ENCODE measurements around the gene RAB33A.

Gene RAB33A

DNA sequence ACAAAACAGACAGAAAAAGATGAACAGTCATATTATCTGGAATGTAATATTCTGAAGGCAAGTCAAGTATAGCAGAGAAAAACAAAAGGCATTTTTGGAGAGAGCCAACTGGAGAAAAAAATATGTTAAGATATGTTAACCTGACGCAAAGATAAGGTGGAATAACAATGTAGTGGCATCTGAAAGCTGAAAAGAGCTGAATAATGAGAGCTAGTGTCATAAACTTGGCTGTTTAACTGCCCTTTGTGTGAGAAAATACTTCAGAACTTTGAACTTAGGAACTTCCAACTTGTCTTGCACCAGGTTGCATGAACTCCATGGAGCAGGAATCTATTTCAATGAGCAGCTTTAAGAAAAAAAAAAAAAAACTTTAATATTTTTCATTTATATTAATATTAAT lies 32.9 kb downstream of the RAB33A start:
- DNase-seq (ENCODE audit: extremely low spot score) = no peak
- ChIA-PET CTCF (no interaction called here), POLR2A (no interaction called here)
- TF ChIP-seq SUZ12 (IDR thresholded peaks at IDR 0.05) (no peak), ELF4 (IDR thresholded peaks at IDR 0.05) (no peak), FOXM1 (IDR thresholded peaks at IDR 0.05; ENCODE audit: borderline replicate concordance) (no peak), L3MBTL2 (conservative IDR thresholded peaks at IDR 0.05) (no peak), CTBP1 (IDR thresholded peaks at IDR 0.05; ENCODE audit: borderline replicate concordance) (no peak), BHLHE40 (IDR thresholded peaks at IDR 0.05; ENCODE audit: borderline replicate concordance) (no peak), NFRKB (IDR thresholded peaks at IDR 0.05) (no peak), FOXK2 (IDR thresholded peaks at IDR 0.05) (no peak), LEF1 (IDR thresholded peaks at IDR 0.05; ENCODE audit: borderline replicate concordance) (no peak), HDGF (IDR thresholded peaks at IDR 0.05; ENCODE audit: borderline replicate concordance) (no peak), ARNT (IDR thresholded peaks at IDR 0.05) (no peak), TARDBP (IDR thresholded peaks at IDR 0.05) (no peak), FOXA1 (IDR thresholded peaks at IDR 0.05) (no peak)
- TF ChIP-seq, protein P1, sequence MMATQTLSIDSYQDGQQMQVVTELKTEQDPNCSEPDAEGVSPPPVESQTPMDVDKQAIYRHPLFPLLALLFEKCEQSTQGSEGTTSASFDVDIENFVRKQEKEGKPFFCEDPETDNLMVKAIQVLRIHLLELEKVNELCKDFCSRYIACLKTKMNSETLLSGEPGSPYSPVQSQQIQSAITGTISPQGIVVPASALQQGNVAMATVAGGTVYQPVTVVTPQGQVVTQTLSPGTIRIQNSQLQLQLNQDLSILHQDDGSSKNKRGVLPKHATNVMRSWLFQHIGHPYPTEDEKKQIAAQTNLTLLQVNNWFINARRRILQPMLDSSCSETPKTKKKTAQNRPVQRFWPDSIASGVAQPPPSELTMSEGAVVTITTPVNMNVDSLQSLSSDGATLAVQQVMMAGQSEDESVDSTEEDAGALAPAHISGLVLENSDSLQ (IDR thresholded peaks at IDR 0.05) = no peak

DNA sequence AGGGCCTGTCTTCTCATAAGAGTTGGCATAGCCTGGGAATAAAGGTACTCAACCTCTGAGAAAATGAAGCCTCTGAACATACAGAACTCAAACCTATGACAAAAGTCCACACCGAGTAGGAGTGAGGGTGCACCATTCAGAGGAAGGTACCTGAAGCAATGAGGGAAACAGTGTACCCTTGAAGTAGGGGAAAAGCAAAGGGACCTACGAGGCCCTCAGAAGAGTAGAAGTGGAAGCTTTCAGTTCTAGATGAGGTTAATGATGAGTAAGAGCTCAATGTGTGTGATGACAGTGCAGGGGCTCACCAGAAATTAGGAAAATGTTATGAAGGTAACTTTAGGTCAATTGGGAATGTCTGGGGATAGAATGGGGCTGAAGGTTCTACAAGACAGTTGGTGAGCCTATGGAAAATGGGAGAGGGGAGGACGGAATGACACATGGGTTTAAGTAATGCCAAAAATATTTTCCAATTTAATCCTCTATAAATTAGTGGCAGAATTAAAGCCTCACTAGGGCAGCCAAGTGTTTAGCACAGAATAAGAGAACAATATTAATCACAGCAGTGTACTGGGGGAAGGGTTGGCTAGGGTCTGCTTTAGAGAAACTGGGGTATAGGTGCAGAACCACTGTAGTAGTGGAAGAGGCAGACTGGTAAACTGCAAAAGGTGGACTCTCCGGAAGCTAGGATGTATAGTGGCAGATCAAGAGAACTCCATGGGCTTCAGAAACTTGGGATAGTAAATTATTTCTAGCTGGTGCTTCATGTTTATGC lies 39.8 kb downstream of the RAB33A start:
- no peak for TF ChIP-seq SP1 (IDR thresholded peaks at IDR 0.05)
- POLR2A ChIA-PET = no interaction called here
- CTCF ChIA-PET = no interaction called here
- DNase-seq (ENCODE audit: extremely low spot score) = no peak

DNA sequence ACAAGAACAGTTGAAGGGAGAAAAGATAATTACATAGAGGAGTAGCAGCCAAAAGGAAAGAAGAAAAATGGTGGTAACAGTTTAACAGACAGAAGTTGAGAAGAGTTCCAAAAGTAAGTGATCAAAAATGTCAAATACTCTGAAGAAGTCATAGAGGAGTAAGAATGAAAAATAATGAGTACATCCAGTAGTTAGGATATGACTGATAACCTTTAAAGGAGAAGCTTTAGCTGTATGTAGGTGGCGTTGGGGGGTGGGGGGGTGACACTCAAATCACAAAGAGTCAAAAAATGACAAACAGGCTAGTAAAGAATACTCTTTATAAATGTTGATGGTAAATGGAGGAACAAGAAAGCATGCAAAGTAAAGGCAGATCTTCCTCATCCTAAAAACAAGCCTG lies 40.6 kb downstream of the RAB33A start:
- no peak for DNase-seq (ENCODE audit: extremely low spot score)
- CTCF ChIA-PET = no interaction called here

DNA sequence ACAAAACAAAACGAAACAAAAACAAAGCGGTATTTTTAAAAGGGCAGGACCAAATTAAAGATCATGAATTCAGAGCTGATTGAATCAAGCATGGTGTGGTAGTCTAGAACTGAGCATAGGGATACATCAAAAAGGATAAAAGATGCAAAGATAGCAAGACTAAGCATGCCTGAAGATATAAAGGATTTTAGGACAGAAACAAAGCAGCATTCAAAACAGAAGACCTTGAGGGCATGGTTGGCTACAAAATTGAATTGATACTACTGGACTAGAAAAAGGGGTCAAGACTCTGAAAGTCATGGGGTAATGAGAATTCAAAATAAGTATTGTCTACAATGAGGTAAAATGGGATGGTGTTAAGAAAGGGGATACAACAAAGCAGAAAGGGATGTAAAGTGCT lies 41.6 kb downstream of the RAB33A start:
- ChIA-PET CTCF (no interaction called here), POLR2A (no interaction called here)
- no peak for DNase-seq (ENCODE audit: extremely low spot score)
- no peak for TF ChIP-seq NFRKB (IDR thresholded peaks at IDR 0.05)
- no peak for TF ChIP-seq FOXK2 (IDR thresholded peaks at IDR 0.05)
- no peak for TF ChIP-seq FOXM1 (IDR thresholded peaks at IDR 0.05; ENCODE audit: borderline replicate concordance)
- no peak for TF ChIP-seq CTBP1 (IDR thresholded peaks at IDR 0.05; ENCODE audit: borderline replicate concordance)
- TF ChIP-seq LEF1 (IDR thresholded peaks at IDR 0.05; ENCODE audit: borderline replicate concordance) = no peak
- TF ChIP-seq SP1 (IDR thresholded peaks at IDR 0.05) = no peak
- TF ChIP-seq ARNT (IDR thresholded peaks at IDR 0.05) = no peak
- TF ChIP-seq BHLHE40 (IDR thresholded peaks at IDR 0.05; ENCODE audit: borderline replicate concordance) = no peak
- no peak for TF ChIP-seq HDGF (IDR thresholded peaks at IDR 0.05; ENCODE audit: borderline replicate concordance)
- TF ChIP-seq FOXA1 (IDR thresholded peaks at IDR 0.05) = no peak
- TF ChIP-seq, protein P1 (IDR thresholded peaks at IDR 0.05) = no peak
- TF ChIP-seq TARDBP (IDR thresholded peaks at IDR 0.05) = no peak
- no peak for TF ChIP-seq SUZ12 (IDR thresholded peaks at IDR 0.05)
- no peak for TF ChIP-seq ELF4 (IDR thresholded peaks at IDR 0.05)
- TF ChIP-seq L3MBTL2 (conservative IDR thresholded peaks at IDR 0.05) = no peak
- TF ChIP-seq ZNF384 (IDR thresholded peaks at IDR 0.05) = no peak

More for the DNA sequence above, 40.6 kb downstream of the RAB33A start:
- POLR2A ChIA-PET = no interaction called here
- TF ChIP-seq FOXM1 (IDR thresholded peaks at IDR 0.05; ENCODE audit: borderline replicate concordance) = no peak
- TF ChIP-seq HDGF (IDR thresholded peaks at IDR 0.05; ENCODE audit: borderline replicate concordance) = no peak
- no peak for TF ChIP-seq L3MBTL2 (conservative IDR thresholded peaks at IDR 0.05)
- no peak for TF ChIP-seq NFRKB (IDR thresholded peaks at IDR 0.05)
- no peak for TF ChIP-seq FOXA1 (IDR thresholded peaks at IDR 0.05)
- TF ChIP-seq SUZ12 (IDR thresholded peaks at IDR 0.05) = no peak
- TF ChIP-seq CTBP1 (IDR thresholded peaks at IDR 0.05; ENCODE audit: borderline replicate concordance) = no peak
- no peak for TF ChIP-seq LEF1 (IDR thresholded peaks at IDR 0.05; ENCODE audit: borderline replicate concordance)
- no peak for TF ChIP-seq ARNT (IDR thresholded peaks at IDR 0.05)
- TF ChIP-seq, protein P1 (IDR thresholded peaks at IDR 0.05) = no peak
- no peak for TF ChIP-seq ELF4 (IDR thresholded peaks at IDR 0.05)
- no peak for TF ChIP-seq BHLHE40 (IDR thresholded peaks at IDR 0.05; ENCODE audit: borderline replicate concordance)
- no peak for TF ChIP-seq FOXK2 (IDR thresholded peaks at IDR 0.05)
- TF ChIP-seq TARDBP (IDR thresholded peaks at IDR 0.05) = no peak
- TF ChIP-seq ZNF384 (IDR thresholded peaks at IDR 0.05) = no peak
- no peak for TF ChIP-seq SP1 (IDR thresholded peaks at IDR 0.05)

DNA sequence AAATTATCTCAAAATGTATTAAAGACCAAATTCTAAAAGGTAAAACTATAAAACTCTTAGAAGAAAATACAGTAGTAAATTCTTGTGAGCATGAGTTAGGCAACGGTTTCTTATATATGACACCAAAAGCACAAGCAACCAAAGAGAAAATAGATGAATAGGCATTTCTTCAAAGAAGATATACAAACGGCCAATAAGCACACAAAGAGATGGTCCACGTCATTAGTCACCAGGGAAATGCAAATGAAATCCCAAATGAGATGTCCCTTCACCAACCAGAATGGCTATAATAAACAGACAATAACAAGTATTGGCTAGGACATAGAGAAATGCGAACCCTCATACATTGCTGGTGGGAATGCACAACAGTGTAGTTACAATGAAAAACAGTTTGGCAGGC lies 44.6 kb downstream of the RAB33A start:
- ChIA-PET POLR2A (no interaction called here), CTCF (no interaction called here)
- TF ChIP-seq NFRKB (IDR thresholded peaks at IDR 0.05) (no peak), SUZ12 (IDR thresholded peaks at IDR 0.05) (no peak), ARNT (IDR thresholded peaks at IDR 0.05) (no peak), BHLHE40 (IDR thresholded peaks at IDR 0.05; ENCODE audit: borderline replicate concordance) (no peak), HDGF (IDR thresholded peaks at IDR 0.05; ENCODE audit: borderline replicate concordance) (no peak), ELF4 (IDR thresholded peaks at IDR 0.05) (no peak), CTBP1 (IDR thresholded peaks at IDR 0.05; ENCODE audit: borderline replicate concordance) (no peak), L3MBTL2 (conservative IDR thresholded peaks at IDR 0.05) (no peak), FOXK2 (IDR thresholded peaks at IDR 0.05) (no peak), SP1 (IDR thresholded peaks at IDR 0.05) (no peak), FOXM1 (IDR thresholded peaks at IDR 0.05; ENCODE audit: borderline replicate concordance) (no peak)
- DNase-seq (ENCODE audit: extremely low spot score) = no peak

DNA sequence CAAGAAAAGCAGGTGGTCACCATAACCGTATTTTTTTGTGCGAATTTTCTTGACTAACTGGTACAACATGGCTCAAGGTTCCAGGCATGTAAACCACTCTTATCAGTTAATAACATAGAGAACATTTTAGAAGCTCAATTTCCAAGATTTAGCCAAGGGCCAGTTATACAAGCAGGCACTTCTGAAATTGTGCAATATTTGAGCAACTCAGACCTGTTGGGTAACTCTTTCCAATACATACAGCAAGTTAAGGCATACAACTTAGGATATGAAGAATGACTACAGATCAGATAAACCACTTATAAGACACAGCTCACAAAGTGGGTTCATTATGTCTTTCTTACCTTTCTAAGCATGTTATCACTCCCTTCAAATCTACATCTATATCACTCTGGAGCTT lies 53.0 kb downstream of the RAB33A start:
- CTCF ChIA-PET = interaction anchor here (0.7 kb wide), 1 partner anchor 620 kb away, joined by 4 read pairs; no protein-coding TSS in a partner anchor
- DNase-seq (ENCODE audit: extremely low spot score) = no peak
- TF ChIP-seq NFRKB (IDR thresholded peaks at IDR 0.05) (no peak), CTBP1 (IDR thresholded peaks at IDR 0.05; ENCODE audit: borderline replicate concordance) (no peak), TARDBP (IDR thresholded peaks at IDR 0.05) (no peak), FOXK2 (IDR thresholded peaks at IDR 0.05) (no peak), FOXA1 (IDR thresholded peaks at IDR 0.05) (no peak), HDGF (IDR thresholded peaks at IDR 0.05; ENCODE audit: borderline replicate concordance) (no peak)
- POLR2A ChIA-PET = interaction anchor here (1.0 kb wide), 1 partner anchor 44 kb away, joined by 3 read pairs; the partner anchor contains the start of gene ZNF280C

All from HEK293T (cell line).